HL-60 (cell line): ENCODE measurements around the gene DAPK1.

Source experiments
- DNase-seq, 2 experiments: peaks; one replicate each; pipeline ENCODE4 v3.0.0-alpha.2; 2010 to 2020; ENCODE audit warnings: low read depth in 1 of 2, low spot score in 1 of 2
- H3K27ac ChIP-seq: fragments of 250-450 bp; sonication (Bioruptor Pico); replicated peaks from 2 replicates; pipeline ENCODE4 v1.5.1; 2020; ENCODE audit warnings: mild to moderate bottlenecking, moderate library complexity
- H3K27me3 ChIP-seq: fragments of 250-450 bp; sonication (Bioruptor Pico); 2 replicates; pipeline ENCODE4 v1.5.1; 2021; ENCODE audit warnings: mild to moderate bottlenecking, moderate library complexity; ENCODE audit not compliant: insufficient read depth, poor library complexity, severe bottlenecking
- H3K4me3 ChIP-seq: replicated peaks from 2 replicates; pipeline ENCODE4 v1.5.1; 2011; ENCODE audit warnings: mild to moderate bottlenecking, control low read depth, low read length; ENCODE audit not compliant: insufficient read depth
- CTCF ChIP-seq: IDR thresholded peaks from one replicate; pipeline ENCODE4 v1.5.1; 2011; ENCODE audit warnings: low read length, control low read depth, inconsistent platforms; ENCODE audit not compliant: insufficient read depth
- GABPA ChIP-seq: IDR thresholded peaks from 2 replicates; pipeline ENCODE4 v1.6.1; 2012; ENCODE audit warnings: low read depth
- POLR2AphosphoS5 ChIP-seq: IDR thresholded peaks from 2 replicates; pipeline ENCODE4 v1.6.1; 2012; ENCODE audit warnings: low read depth
- REST ChIP-seq: IDR thresholded peaks from 2 replicates; pipeline ENCODE4 v1.6.1; 2012; ENCODE audit warnings: low read depth; ENCODE audit not compliant: insufficient replicate concordance
- SPI1 ChIP-seq: IDR thresholded peaks from 2 replicates; pipeline ENCODE4 v1.6.1; 2012; ENCODE audit warnings: low read depth, mild to moderate bottlenecking, borderline replicate concordance

Gene DAPK1

GRCh38 chr9:87722393-87723088 lies 224.9 kb downstream of the DAPK1 start:
- Histone ChIP-seq H3K4me3 (no peak overlapping the region), H3K27me3 (peaks cover 9% of the 10 kb centered on the region), H3K27ac (no peak overlapping the region)
- TF ChIP-seq CTCF: no peak
- no peak for TF ChIP-seq POLR2AphosphoS5
- no peak for TF ChIP-seq SPI1
- no peak for TF ChIP-seq REST
- no peak for TF ChIP-seq GABPA
- peak in 1 of 2 experiments; percentile 20 for DNase-seq

GRCh38 chr9:87725356-87725899 lies 227.8 kb downstream of the DAPK1 start:
- no peak overlapping the region for H3K27ac ChIP-seq

More at GRCh38 chr9:87725356-87725899, 227.8 kb downstream of the DAPK1 start:
- DNase-seq: no peak
- H3K27me3 ChIP-seq: peaks cover 9% of the 10 kb centered on the region
- H3K4me3 ChIP-seq: peak overlapping the region; percentile 66
- TF ChIP-seq CTCF (no peak), REST (no peak), GABPA (no peak), POLR2AphosphoS5 (no peak), SPI1 (no peak)
